GM12873 (cell line): Measurements from ENCODE around the gene SEPHS2.

ENCODE experiments used
- TF ChIP-seq, protein P1 (sequence below): IDR thresholded peaks from 2 replicates; pipeline ENCODE4 v1.5.1; 2012; ENCODE audit warnings: low read depth, mild to moderate bottlenecking, moderate library complexity, low read length, control low read depth; ENCODE audit not compliant: insufficient read depth; ENCODE audit errors: missing control alignments

Gene SEPHS2

DNA sequence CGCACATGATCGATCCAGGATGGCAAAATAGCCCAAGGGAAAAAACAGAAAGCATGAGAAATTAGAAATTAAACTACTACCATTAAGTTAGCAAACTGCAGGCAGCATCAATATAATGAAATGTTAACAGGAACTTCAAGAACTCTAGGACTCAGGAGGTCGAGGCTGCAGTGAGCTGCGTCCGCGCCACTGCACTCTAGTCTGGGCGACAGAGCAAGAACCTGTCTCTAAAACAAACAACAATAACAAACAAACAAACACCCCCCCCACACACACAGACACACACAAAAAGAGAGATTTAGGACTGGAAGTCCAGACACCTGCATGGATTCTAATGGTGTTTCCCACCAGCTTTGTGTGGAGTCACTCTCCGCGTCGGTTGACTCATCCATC lies 525 bp upstream of the SEPHS2 start:
- TF ChIP-seq, protein P1, sequence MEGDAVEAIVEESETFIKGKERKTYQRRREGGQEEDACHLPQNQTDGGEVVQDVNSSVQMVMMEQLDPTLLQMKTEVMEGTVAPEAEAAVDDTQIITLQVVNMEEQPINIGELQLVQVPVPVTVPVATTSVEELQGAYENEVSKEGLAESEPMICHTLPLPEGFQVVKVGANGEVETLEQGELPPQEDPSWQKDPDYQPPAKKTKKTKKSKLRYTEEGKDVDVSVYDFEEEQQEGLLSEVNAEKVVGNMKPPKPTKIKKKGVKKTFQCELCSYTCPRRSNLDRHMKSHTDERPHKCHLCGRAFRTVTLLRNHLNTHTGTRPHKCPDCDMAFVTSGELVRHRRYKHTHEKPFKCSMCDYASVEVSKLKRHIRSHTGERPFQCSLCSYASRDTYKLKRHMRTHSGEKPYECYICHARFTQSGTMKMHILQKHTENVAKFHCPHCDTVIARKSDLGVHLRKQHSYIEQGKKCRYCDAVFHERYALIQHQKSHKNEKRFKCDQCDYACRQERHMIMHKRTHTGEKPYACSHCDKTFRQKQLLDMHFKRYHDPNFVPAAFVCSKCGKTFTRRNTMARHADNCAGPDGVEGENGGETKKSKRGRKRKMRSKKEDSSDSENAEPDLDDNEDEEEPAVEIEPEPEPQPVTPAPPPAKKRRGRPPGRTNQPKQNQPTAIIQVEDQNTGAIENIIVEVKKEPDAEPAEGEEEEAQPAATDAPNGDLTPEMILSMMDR = no peak

DNA sequence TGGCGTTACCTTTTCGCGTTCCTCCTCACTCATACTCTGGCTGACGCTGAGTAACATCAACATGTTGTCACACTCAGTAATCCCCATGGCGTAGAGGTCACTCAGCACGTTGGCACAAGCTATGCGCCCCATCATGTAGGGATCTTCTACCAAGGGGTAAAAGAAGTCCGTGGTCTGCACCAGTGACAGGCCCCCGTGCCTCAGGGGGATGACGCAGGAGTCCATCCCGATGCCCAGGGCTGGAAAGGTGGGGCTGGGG lies 596 bp downstream of the SEPHS2 start:
- TF ChIP-seq, protein P1 = no peak

DNA sequence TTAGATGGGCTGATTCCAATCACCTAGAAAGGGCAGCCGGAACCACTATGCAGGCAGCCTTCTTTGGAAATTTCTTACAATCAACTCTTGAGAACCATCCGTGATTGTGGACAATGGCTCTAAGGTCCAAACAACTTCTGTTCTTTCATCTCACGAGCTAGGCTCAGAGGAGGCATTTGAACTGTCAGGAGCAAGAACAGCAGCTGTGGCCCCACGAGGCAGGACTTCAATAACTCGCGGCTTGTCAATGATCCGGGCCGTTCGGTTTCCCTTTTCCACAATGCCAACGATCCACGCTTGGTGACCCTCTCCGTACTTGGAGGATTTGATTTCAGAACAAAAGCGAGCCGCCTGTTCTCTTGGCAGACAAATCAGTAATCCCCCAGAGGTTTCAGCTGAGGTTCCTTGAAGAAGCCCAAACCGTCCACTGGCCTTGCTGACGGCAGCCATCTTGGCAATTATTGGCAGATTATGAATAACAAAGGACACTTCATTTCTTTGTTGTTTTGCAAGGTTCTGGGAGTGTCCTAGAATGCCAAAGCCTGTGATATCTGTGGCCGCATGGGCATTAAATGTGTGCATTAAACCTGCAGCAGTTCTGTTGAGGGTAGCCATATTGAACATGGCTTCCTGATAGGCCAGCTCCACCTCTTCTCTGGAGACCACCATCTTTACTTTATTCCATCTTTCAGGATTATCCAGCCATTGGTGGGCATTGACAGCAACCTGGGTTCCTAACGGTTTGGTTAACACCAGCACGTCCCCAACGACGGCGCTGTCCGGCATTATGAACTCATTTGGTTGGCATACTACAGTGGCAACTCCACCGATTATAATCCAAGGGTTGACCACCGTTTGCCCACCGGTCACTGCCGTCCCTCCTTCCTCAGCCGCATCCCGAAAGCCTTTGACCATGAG lies 1.2 kb downstream of the SEPHS2 start:
- TF ChIP-seq, protein P1 = no peak

DNA sequence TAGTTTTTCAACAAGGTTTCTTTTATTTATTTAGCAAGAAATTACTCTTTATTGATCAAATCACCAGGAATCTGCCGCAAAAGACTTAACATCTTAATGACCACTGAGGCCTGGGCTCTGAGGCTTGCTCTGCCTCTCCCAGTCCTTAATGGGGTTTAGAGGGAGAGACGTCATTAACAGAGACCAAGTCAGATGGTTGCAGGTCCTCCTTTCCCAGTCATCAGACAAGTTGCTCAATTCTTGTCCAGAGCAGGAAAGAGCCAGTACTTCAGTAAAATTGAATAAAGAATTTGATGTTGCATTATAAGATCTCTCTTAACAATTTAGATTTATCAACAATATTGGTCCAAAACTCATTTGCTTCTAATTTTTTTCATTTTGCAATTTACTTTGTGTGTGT lies 2.0 kb downstream of the SEPHS2 start:
- TF ChIP-seq, protein P1 = no peak

DNA sequence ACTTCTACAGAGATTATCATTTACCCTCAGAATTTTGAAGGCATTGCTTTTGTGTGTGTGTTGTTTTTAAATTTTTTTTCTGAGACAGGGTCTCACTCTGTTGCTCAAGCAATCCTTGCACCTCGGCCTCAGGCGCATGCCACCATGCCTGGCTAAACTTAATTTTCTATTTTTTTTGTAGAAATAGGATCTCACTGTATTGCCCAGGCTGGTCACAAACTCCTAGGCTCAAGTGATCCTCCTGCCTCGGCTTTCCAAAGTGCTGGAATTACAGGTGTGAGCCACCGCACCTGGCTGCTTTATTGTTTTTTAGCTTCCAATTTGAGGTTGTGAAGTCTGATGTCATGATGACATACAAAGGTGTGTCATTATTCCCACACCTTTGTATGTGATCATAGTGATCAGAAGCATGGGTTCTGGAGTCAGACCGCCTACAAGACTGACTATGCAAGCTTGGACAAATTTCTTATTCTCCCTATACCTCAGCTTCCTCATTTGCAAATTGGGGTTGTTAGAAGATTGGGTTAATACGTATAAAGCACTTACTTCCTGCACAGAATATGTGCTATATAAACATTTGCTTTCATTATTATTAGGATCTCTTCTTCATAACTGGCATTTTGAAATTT lies 5.8 kb downstream of the SEPHS2 start:
- TF ChIP-seq, protein P1 = no peak

DNA sequence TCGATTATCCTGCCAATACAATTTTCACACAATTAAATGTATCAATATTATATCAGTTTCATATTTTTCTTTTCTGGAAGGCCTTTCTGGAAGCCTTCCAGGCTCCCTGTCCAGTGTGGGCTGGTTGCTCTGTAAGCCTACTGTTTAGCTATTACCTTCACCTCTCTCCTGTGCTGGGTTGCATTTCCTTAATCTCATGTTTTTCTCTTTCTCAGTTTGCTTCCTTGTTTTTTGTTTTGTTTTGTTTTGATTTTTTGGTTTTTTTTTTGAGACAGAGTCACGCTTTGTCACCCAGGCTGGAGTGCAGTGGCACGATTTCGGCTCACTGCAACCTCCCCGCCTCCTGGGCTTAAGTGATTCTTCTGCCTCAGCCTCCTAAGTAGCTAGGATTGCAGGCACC lies 6.8 kb downstream of the SEPHS2 start:
- TF ChIP-seq, protein P1 = no peak

DNA sequence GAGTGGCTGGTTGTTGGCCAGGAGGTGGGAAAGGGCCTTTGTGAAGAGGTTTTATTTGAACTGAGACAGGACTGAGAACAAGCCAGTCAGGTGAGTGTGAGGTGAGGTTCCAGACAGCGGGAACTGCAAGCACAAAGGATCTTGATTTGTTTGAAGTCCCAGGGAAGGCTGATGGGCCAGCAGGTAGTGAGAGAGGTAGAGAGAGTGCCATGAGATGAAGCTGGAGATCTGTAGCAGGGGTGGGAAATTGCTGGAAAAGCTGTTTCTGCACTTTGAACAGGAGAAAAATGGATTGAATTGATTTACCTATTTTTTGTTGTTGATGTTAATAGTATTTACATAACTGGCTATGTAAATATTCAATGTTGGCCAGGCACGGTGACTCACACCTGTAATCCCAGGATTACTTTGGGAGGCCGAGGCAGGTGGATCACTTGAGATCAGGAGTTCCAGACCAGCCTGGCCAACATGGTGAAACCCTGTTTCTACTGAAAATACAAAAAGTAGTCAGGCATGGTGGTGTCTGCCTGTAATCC lies 8.1 kb downstream of the SEPHS2 start:
- TF ChIP-seq, protein P1 = no peak
